Testis (tissue), 2 donors: ENCODE measurements around the gene HEPACAM2.

Source experiments
- CTCF ChIP-seq, 3 experiments: fragments of 450-650 bp in 2 of 3; fragments of 200-600 bp in 1 of 3; sonication (generic) in 1 of 3; IDR thresholded peaks; one replicate each; pipeline ENCODE4 v1.5.1; 2016 to 2019; ENCODE audit warnings: antibody characterized with exemption in 3 of 3, mild to moderate bottlenecking in 2 of 3, moderate library complexity in 1 of 3
- POLR2A ChIP-seq: fragments of 450-650 bp; IDR thresholded peaks from one replicate; pipeline ENCODE4 v1.6.1; 2017; ENCODE audit warnings: antibody characterized with exemption, mild to moderate bottlenecking, moderate library complexity

DNA sequence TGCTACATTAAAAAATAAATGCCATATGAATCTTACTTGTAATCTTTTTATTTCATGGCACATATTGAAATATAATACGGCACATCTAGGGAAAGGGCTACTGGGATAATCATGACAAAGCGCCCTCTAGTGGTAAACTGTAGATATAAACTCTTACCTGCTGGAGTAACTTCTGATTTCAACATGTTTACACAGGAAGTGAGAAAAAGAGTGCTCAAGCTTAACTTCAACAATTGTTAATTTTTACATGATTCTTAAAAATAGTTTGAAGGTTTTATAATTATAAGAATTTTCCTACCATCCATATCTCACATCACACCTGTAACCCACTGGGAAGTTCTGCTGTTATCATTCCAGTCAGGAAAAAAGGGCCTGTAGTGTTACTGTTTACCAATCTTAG, 2.0 kb upstream of the HEPACAM2 start:
- TF ChIP-seq CTCF (IDR thresholded peaks at IDR 0.05) (peak; percentile 53 to 86 (median 59)), POLR2A (no peak)
